NCI-H1417 (cell line): ENCODE results near the gene EIF4G3.

Experiments
- DNase-seq, 3 experiments: peaks; one replicate each; lab custom pipeline; 2025; lab: John Stamatoyannopoulos, UW

EIF4G3 gene

DNA sequence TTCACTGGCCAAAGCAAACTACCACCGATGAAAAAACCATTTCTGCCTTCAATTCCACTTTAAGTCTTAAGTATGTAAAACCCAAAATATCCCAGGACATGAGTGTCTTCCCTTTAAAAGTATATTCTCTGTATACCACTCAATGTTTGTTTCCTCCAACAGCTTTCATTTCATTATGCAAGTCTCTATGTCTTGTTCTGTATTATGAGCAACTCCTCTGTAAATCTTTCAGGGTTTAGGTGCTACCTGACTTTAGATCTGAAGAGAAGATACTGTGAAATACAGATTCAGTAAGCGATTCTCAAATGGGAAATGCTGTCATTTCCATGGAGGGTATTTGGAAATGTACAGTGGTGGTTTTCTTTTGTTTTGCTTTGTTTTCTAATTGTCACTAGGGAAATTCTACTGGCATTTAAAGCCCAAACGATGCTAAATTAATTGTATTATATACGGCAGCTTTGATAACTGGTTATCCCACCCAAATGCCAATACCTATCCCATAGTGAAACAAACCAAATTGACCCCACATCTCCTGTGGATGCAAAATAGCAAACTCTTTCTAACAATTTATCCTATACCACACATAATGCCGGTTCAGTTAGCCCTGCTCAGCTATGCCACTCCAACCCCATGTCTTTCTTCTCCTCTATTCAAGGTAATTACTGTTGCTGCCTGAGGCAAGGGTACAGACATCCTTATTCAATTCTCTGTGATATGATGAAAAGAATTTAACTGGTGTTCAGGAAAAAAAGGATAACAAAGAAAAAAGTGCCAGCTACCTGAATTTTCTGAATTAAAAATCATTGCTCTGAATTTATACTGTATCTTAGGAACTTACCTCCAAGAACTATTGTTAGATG, 182.8 kb downstream of the EIF4G3 start:
- DNase-seq = peak in 2 of 3 experiments; percentile 6 to 64

DNA sequence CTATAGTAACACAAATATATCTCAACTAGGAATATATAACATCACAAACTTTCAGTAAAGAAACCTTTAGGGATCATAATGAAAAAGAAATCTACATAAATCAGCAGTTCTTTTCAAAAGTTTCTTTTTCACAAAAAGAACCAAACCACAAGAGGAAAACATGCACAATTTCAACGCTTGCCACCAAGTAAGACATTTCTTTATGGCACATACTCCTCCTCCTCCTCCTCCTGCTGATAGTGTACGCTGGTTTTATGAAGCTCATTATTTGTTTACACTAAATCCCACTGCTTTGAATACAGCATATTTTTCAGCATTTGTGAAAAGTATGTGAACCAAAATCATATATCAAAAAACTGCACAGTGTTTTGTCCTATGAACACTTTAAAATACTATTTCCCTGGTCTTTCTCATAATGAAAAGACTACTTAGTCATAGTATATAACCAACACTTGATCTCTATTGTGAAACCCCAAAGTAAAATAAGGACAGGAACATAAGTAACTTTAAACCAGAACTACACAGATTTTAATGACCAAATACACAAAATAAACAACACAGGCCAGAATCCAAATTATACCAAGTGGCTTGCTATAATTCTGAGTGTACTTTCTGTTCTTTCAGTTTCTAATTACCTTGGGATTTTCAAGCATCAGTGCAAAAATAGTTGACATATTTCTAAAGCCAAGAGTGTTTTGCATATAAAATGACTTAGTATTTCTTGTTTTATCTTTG, 184.2 kb downstream of the EIF4G3 start:
- peak in 1 of 3 experiments; percentile 5 for DNase-seq

DNA sequence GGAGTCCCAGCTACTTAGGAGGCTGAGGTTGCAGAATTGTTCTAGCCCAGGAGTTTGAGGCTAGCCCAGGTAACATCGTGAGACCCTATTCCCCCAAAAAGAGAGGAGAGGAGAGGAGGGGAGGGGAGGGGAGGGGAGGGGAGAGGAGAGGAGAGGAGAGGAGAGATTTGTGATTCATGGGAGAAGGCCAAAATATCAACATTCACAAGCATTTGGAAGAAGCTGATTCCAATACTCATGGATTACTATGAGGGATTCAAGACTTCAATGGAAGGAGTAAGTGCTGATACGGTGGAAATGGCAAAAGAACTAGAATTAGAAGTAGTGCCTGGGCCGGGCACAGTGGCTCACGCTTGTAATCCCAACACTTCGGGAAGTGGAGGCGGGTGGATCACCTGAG, 187.8 kb downstream of the EIF4G3 start:
- no peak for DNase-seq

DNA sequence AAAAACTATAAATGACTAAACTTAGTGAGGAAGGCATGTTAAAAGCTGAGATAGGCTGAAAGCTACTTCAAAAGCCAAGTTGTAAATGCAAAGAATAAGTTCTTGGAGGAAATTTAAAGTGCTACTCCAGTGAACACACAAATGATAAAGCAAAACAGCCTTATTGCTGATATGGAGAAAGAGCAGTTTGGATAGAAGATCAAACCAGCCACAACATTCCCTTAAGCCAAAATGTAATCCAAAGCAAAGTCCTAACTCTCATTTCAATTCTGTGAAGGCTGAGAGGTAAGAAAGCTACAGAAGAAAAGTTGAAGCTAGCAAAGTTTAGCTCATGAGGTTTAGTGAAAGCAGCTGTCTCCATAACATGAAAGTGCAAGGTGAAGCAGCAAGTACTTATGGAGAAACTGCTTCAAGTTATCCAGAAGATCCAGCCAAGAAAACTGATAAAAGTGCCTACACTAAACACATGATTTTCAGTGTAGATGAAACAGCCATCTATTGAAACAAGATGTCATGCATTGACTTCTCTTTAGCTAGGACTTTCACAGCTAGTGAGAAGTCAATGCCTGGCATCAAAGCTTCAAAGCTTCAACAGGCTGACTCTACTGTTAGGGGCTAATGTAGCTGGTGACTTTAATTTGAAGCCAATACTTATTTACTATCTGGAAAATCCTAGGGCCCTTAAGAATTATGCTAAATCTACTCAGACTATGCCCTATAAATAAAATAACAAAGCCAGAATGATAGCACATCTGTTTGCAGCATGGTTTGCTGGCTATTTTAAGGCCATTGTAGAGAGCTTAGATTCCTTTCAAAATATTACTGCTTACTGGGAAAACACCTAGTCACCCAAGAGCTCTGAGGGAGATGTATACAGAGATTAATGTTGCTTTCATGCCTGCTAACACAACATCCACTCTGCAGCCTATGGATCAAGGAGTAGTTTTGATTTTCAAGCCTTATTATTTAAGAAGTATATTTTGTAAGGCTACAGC, 188.6 kb downstream of the EIF4G3 start:
- no peak for DNase-seq

DNA sequence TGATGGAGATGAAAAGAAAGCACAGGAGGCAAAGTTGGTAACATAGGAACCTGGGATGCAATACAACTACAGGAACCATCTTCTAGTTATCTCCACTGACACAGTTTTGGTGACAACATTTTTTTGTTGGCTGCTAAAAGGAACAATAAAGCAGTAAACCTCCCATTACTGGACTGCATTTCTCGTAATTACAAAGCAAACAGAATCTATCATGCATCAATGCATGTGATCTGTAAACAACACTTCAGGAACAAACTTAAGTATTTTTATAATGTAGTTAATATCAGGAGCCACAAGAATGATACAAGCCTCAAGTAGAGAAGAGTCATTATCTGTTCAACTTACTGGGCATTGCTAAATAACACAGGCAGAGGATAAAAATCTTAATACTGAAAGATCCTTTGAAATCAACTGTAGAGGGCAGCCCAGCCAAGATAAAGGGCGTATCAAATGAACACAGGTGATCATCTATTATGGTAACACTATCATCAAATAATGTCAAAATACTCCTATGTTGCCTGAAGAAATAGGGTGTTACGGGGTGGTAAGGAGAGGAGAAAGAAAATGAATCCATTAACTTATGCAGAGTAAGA, 193.3 kb downstream of the EIF4G3 start:
- peak in 2 of 3 experiments; percentile 25 to 72 for DNase-seq

DNA sequence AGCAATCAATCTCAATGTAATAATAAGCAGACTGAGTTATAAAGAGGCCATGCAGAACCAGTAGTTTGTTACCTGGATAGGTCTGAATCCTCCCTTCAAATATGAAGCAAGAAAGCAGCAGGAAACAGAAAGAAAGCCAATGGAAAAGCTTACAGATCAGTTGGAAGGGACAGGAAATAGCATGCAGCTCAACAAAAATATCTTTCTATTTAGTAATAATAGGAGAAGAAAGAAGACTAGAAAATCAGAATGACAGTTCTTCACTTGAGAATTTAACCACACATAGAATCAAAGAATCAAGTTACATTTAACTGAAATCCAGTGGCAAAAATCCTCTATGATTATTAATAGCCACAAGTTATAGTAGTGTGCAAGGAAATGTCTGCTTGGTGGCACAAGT, 194.4 kb downstream of the EIF4G3 start:
- no peak for DNase-seq

DNA sequence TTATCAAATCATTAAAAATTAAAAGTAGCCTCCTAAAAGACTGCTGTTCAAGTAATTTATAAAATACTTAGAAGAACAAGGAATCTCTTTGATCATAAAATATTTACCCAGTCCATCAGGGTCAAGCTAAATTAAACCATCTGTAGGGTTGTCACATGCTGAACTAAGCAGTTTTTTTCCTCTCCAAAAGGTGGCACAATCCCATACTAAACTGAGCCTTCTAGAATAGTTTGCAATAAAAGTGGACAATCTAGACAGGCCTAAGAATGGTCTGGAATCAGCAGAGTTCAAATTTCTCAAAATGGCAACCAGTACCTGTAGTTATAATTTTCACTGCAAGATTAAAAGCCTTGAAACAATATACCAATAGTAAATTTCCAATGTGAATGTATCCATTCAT, 194.8 kb downstream of the EIF4G3 start:
- DNase-seq = peak in 1 of 3 experiments; percentile 35

DNA sequence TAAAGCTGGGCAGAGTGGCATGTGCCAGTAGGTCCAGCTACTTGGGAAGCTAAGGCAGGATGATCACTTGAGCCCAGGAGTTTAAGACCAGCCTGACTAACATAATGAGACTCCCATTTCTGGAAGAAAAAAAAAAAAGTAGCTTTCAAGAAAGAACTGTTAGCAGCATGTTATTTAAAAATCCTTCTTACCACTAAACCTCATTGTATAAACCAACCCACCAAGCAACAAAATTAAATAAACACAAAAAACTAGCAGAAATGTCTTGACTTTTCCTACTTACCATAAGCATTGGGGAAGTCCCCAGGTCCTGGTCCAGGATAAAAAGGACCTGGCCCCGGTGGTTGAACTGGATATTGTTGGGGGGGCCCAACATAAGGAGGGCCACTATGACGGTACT, 196.6 kb downstream of the EIF4G3 start:
- no peak for DNase-seq

DNA sequence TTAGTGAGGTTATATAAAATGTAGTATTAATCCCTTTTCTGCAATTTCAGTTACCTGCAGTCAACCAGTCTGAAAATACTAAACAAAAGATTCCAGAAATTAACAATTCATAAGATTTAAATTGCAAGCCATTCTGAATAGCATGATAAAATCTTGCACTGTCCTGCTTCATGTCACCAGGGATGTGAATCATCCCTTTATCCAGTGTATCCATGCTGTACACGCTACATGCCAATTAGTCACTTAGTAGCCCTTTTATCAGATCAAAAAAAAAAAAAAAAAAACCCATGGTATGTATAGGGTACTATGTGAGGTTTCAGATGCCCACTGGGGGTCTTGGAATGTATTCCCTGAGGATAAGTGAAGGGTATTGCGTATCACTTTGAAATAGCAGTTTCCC, 198.3 kb downstream of the EIF4G3 start:
- DNase-seq = no peak

DNA sequence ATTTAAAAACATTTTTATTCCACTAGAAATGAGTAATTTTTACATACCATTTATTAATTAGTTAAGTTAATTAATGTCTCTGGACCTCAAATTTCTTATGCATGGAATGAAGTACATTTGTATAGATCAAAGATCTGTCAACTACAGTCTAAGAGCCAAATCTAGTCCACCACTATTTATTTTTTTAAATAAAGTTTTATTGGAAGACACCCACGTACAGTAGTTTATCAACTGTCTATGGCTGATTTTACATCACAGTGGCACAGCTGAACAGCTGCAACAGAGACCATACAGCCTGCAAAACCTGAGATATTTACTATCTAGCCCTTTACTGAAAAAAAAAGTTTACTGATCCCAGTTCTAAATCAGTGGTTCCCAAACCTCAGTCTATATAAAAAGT, 201.0 kb downstream of the EIF4G3 start:
- no peak for DNase-seq

DNA sequence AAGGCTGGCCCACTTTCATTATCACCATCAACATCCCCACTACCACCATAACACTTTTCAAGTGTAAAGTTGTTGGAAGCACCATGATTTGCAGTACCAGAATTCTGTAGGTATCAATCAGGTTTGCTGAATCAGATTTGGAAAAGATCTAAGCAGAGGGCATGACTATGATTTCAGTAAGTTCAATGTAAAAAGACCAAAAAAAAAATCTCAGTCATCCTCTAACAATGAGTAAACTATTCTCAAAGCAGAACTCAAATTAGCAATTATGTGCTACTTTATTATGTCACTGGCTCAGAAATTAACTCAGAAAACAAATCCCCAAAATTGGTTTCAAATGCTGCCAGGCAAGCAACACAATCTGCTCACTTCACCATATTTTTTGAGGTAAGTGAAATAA, 201.7 kb downstream of the EIF4G3 start:
- no peak for DNase-seq

DNA sequence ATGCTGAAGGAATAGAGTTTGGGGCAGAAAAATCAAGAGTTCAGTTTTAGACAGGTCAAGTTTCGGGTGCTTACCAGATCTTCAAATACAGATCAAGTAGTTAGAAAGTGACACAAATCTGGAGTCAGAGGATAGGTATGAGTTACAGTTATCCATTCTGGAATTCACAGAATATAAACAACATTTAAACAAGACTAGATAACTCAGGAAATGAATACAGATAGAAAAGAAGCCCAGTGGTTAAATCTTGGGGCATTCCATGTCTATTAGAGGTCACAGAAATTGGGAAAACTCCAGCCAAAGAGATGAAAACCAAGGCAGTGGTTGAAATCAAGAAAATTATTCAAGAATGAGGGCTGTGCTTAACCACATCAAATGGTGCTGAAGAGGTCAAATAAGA, 202.6 kb downstream of the EIF4G3 start:
- no peak for DNase-seq

DNA sequence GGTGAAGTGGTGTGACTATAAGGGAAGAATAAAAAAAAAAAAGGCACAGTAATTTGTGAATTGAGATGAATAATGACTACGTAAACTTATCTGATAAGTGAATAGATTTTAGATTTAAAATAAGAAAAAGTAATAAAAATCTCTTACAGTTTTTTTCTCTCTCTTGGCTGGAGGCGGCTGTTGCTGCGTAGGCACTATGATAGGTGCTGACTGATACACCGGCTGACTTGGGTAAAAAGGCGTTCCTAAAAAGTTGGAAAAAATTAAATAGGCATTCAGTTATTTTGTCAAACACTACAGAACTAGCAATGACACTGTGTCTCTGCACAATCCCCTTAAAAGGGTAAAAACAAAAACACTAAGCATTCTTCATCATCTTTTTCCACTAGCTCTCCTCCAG, 203.8 kb downstream of the EIF4G3 start:
- no peak for DNase-seq

DNA sequence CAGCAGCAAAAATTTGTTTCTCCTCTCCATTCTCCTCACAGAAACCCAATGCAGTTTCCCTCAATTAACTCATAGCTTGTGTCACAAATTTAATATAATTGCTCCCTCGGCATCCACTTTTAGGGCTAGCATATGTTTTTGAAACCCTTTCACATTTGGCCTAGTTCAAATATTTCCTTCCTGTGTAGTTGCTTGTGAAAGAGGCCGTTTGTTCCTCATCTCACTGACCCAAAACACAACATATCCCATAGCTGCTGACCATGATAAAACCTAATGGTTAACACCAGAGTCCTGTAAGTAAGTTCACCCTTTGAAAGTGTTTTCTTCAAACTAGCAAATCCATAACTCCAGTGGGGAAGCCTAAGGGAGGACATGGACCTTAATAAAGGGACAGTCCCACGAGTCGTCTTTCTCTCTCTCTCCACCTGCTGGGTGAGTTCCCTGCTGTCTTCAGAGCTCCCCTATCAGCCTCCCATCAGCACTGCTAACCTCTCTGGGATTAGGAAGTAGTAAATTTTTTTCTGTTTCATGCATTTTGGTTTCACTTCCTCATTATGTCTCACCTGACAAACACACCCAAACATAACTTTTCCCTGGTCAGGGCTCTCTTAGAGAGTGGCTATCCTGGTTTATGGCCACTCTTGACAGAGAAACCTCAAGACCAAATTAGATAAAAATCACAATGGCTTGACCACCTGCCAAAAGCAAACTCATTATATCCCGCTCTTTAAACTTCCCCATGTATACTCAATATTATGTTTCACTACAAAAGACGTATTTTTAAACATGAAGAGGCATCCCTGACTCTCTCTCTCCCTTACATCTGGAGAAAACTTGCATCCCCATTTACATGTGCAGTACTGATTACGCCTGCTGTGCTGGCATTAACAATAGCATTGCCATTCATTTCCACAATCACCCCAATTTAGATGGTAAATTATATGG, 211.9 kb downstream of the EIF4G3 start:
- peak; percentile 15 to 67 (median 35) for DNase-seq

DNA sequence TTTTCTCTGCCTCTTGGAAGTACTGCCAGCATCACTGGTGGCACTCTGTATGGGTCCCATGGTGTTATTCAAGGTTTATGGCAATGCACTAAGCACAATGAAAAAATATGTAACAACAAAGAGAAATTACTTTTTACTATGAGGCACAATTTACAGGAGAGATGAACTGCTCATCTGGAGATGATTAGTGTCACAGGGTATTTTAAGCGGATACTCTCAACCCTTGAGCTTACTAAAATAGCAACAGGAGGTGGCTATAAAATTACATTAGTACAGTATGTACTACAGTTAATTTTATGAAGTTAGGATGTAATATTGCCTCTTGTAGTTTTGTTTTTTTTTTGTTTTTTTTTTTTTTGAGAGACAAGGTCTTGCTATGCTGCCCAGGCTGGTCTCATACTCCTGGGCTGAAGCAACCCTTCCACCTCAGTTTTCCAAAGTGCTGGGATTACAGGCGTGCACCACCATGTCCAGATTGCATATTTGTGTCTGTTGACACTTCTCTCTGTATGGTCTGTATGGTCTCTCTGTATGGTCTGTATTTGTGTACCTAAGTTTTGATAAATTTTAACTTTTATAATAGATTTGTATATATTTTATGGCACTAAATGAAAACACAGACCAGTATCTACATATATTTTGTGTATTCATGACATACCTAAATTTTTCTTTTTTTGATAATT, 214.0 kb downstream of the EIF4G3 start:
- no peak for DNase-seq

DNA sequence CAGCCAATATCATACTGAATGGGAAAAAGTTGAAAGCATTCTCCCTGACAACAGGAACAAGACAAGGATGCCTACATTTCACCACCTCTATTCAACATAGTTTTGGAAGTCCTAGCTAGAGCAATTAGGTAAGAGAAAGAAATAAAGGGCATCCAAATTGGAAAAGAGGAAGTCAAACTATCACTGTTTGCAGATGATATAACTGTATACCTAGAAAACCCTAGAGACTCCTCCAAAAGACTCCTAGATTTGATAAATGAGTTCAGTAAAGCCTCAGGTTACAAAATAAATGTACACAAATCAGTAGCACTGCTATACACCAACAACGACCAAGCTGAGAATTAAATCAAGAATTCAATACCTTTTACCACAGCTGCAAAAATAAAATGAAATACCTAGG, 218.3 kb downstream of the EIF4G3 start:
- peak in 1 of 3 experiments; percentile 2 for DNase-seq

DNA sequence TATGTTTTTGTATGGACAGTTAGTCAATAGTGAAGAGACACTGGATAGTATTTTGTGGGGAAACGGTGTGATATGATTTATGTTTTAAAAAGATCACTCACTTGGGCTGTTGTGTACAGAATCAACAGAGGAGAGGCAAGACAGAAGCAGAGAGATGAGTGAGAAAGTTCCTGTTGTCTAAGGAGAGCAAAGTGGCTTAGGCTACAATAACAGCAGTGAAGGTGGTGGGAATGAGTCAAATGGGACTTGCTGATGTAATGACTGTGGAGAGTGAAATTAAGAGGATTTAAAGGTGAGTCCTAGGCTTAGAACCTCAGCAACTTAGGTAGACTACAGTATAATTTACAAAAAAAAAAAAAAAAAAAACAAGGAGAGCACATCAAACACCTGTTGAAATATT, 220.4 kb downstream of the EIF4G3 start:
- no peak for DNase-seq

DNA sequence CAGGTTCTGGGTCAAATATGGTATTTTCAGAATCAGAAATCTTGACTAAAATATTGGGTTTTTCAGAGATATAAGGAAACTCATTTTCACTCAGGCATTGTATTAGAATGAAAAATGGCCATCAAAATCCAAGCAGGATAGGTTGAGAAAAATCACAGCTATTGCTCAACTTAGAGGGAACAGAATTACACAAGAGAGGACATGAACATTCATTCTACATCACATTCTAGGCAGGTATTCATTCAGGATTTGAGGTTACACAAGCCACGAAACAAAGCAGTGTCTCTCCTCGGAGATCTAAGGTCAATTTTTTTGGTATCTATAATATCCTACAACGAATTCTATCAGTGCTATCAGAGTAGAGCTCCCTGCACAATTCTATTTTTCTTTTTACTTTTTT, 226.0 kb downstream of the EIF4G3 start:
- DNase-seq = no peak

DNA sequence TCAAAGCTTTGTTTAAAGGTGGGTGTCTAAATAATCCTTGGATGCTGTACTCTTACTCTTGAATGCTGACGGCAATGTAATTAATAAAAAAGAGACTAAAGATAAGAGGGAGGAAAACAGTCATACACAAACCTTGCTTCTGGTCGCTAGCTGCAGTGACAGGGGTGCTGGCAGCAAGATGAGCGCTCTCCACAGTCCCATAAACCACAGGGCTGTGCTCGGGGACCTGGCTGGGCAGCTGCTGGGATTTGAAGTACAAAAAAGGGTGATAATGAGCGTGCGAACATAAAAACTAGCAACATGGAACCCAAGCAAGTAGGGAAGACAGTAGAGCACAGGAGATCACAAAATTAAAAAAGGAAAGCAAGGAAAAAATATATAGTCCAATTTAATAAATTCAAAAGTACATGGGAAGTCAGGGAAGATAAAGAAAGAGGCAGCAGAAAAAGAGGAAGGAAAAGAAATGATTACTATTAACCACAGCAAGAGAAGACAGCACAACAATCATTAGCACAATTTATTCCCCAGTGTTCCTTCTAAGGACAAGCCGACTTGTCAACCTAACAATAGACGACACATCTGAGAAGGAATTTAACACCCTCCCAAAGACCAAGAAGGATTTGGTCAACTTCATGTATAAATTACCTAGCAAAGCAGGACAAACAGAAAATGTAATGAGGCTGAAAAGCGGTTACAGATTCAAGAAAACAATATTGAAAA, 226.7 kb downstream of the EIF4G3 start:
- no peak for DNase-seq
